GM23338 (cell line): ENCODE measurements around the gene NCOA1. TPM values are rescaled to one million over a fixed set of nuclear protein-coding genes. Genes with fewer than 3 reads are reported as not detected.
"Not testable (repeated sequence)": the region's sequence is repeated elsewhere in the genome, so short reads cannot be mapped to it uniquely, and the experiment has no call there.

Source experiments
- ATAC-seq: fragments of 200-7000 bp; cut with Tn5 transposase; 3 replicates; pipeline ENCODE4 v1.9.1; 2020
- DNase-seq: peaks from one replicate; pipeline ENCODE4 v3.0.0-alpha.2; 2015; ENCODE audit warnings: low spot score
- H2AFZ ChIP-seq: fragments of 200-600 bp; sonication (generic); 2 replicates; pipeline ENCODE4 v1.8.0; 2016; ENCODE audit warnings: antibody characterized with exemption, mild to moderate bottlenecking, moderate library complexity
- H3F3A ChIP-seq: fragments of 200-600 bp; sonication (generic); replicated peaks from 2 replicates; pipeline ENCODE4 v1.8.0; 2017; ENCODE audit warnings: antibody characterized with exemption, mixed run types, low read depth
- H3K27ac ChIP-seq: fragments of 200-600 bp; sonication (generic); 2 replicates; pipeline ENCODE4 v1.6.1; 2016; ENCODE audit warnings: low read depth
- H3K27me3 ChIP-seq: fragments of 200-600 bp; sonication (generic); 2 replicates; pipeline ENCODE4 v1.8.0; 2016; ENCODE audit warnings: mild to moderate bottlenecking, mixed run types, moderate library complexity; ENCODE audit not compliant: insufficient read depth
- H3K36me3 ChIP-seq: fragments of 200-600 bp; sonication (generic); 2 replicates; pipeline ENCODE4 v1.8.0; 2016; ENCODE audit warnings: mild to moderate bottlenecking; ENCODE audit not compliant: insufficient read depth
- H3K4me1 ChIP-seq: fragments of 200-600 bp; sonication (generic); 2 replicates; pipeline ENCODE4 v1.8.0; 2016; ENCODE audit warnings: mild to moderate bottlenecking, moderate library complexity; ENCODE audit not compliant: insufficient read depth
- H3K4me2 ChIP-seq: fragments of 200-600 bp; sonication (generic); 2 replicates; pipeline ENCODE4 v1.7.1; 2017; ENCODE audit warnings: mixed run types
- H3K4me3 ChIP-seq: fragments of 200-600 bp; sonication (generic); 2 replicates; pipeline ENCODE4 v1.6.1; 2016; ENCODE audit warnings: mixed run types
- H3K79me2 ChIP-seq: fragments of 200-600 bp; sonication (generic); replicated peaks from 2 replicates; pipeline ENCODE4 v1.8.0; 2017; ENCODE audit warnings: mild to moderate bottlenecking; ENCODE audit not compliant: insufficient read depth
- H3K9me2 ChIP-seq: fragments of 200-600 bp; sonication (generic); 2 replicates; pipeline ENCODE4 v1.8.0; 2017; ENCODE audit not compliant: insufficient read depth
- H4K20me1 ChIP-seq: fragments of 200-600 bp; sonication (generic); replicated peaks from 2 replicates; pipeline ENCODE4 v1.8.0; 2017; ENCODE audit warnings: mild to moderate bottlenecking; ENCODE audit not compliant: insufficient read depth
- H3K27ac Mint-ChIP-seq: 2 replicates; pipeline ENCODE4 v1.8.0; 2020; ENCODE audit warnings: inconsistent platforms, mild to moderate bottlenecking, moderate library complexity, mixed read lengths
- H3K27me3 Mint-ChIP-seq: 3 replicates; pipeline ENCODE4 v1.8.0; 2022; ENCODE audit warnings: low read depth, mild to moderate bottlenecking, moderate library complexity, mixed read lengths, inconsistent platforms; ENCODE audit not compliant: insufficient read depth, poor library complexity
- H3K36me3 Mint-ChIP-seq: 3 replicates; pipeline ENCODE4 v1.8.0; 2021; ENCODE audit warnings: low read depth, mild to moderate bottlenecking, inconsistent platforms, moderate library complexity, mixed read lengths
- H3K4me1 Mint-ChIP-seq: 3 replicates; pipeline ENCODE4 v1.8.0; 2020; ENCODE audit warnings: mild to moderate bottlenecking, inconsistent platforms, mixed read lengths
- H3K4me3 Mint-ChIP-seq: 3 replicates; pipeline ENCODE4 v1.8.0; 2021; ENCODE audit warnings: moderate library complexity, mild to moderate bottlenecking, inconsistent platforms, mixed read lengths
- H3K9me3 Mint-ChIP-seq: 3 replicates; pipeline ENCODE4 v1.8.0; 2020; ENCODE audit warnings: moderate library complexity, mild to moderate bottlenecking, inconsistent platforms, mixed read lengths
- CREB1 ChIP-seq: fragments of 250-450 bp; sonication (Bioruptor Pico); IDR thresholded peaks from 2 replicates; pipeline ENCODE4 v1.5.0; 2020; ENCODE audit warnings: low read depth, mild to moderate bottlenecking, moderate library complexity
- EZH2phosphoT487 ChIP-seq: fragments of 200-600 bp; sonication (generic); IDR thresholded peaks from one replicate; pipeline ENCODE4 v1.8.1; 2018; ENCODE audit warnings: antibody characterized with exemption; ENCODE audit not compliant: unreplicated experiment
- JUNB ChIP-seq: IDR thresholded peaks from one replicate; pipeline ENCODE4 v1.6.1; 2016; ENCODE audit warnings: antibody characterized with exemption; ENCODE audit not compliant: unreplicated experiment
- NANOG ChIP-seq: IDR thresholded peaks from 2 replicates; pipeline ENCODE4 v1.6.1; 2016; ENCODE audit warnings: antibody characterized with exemption, borderline replicate concordance
- STAT1 ChIP-seq: IDR thresholded peaks from one replicate; pipeline ENCODE4 v1.6.1; 2016; ENCODE audit warnings: antibody characterized with exemption; ENCODE audit not compliant: unreplicated experiment
- ZNF114 ChIP-seq: fragments of 250-450 bp; sonication (Bioruptor Pico); IDR thresholded peaks from 2 replicates; pipeline ENCODE4 v1.5.0; 2020; ENCODE audit warnings: mild to moderate bottlenecking, moderate library complexity
- polyA plus RNA-seq: library from polyadenylated mRNA; unstranded; fragments of >200 nt; fragmentation: Nextera tagmentation; extraction: Ambion mirVana; gene quantifications from 2 replicates; pipeline ENCODE4 v1.2.1, GENCODE V29; 2016
- total RNA-seq: library from RNA; depleted of rRNA; stranded (reverse); fragments of >200 nt; shearing (Covaris generic); gene quantifications from 2 replicates; pipeline ENCODE4 v1.2.3, GENCODE V29; 2014
- TF ChIP-seq, protein P1 (sequence below): IDR thresholded peaks from 2 replicates; pipeline ENCODE4 v1.6.1; 2016; ENCODE audit warnings: antibody characterized with exemption
- TF ChIP-seq, protein P2 (sequence below), 2 experiments: fragments of 200-600 bp in 1 of 2; sonication (generic) in 1 of 2; conservative IDR thresholded peaks; 2 replicates each; pipeline versions ENCODE4 v1.5.1 to v1.6.1; 2016 to 2017; ENCODE audit warnings: antibody characterized with exemption in 2 of 2, low read depth in 2 of 2, mild to moderate bottlenecking in 2 of 2, moderate library complexity in 1 of 2
- TF ChIP-seq, protein P3 (sequence below): IDR thresholded peaks from one replicate; pipeline ENCODE4 v1.6.1; 2018; ENCODE audit warnings: antibody characterized with exemption; ENCODE audit not compliant: unreplicated experiment
- TF ChIP-seq, protein P4 (sequence below): fragments of 250-450 bp; sonication (Bioruptor Pico); IDR thresholded peaks from 2 replicates; pipeline ENCODE4 v1.5.0; 2020; ENCODE audit warnings: mild to moderate bottlenecking, moderate library complexity

NCOA1 gene
- total and polyA plus RNA-seq, 2 experiments from 2014 or later: 7.1 to 15.1 TPM

DNA sequence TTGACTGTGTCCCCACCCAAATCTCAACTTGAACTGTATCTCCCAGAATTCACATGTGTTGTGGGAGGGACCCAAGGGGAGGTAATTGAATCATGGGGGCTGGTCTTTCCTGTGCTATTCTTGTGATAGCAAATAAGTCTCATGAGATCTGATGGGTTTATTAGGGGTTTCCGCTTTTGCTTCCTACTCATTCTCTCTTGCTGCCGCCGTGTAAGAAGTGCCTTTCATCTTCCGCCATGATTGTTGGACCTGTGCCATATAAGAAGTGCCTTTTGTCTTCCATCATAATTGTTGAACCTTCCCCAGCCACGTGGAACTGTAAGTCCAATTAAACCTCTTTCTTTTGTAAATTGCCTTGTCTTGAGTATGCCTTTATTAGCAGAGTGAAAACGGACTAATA, 6.4 kb upstream of the NCOA1 start:
- not testable (repeated sequence) for H3K36me3 ChIP-seq, H3K9me2 ChIP-seq, H3F3A ChIP-seq, H3K27me3 ChIP-seq, H3K27me3 Mint-ChIP-seq, H3K4me3 ChIP-seq, DNase-seq, H3K27ac ChIP-seq, H4K20me1 ChIP-seq, H3K79me2 ChIP-seq, H3K4me3 Mint-ChIP-seq, ATAC-seq, H3K36me3 Mint-ChIP-seq, H3K4me1 ChIP-seq, H3K4me2 ChIP-seq, H2AFZ ChIP-seq, H3K27ac Mint-ChIP-seq
- Mint-ChIP-seq H3K9me3 (peaks cover 10% of the 10 kb centered on the region; the same call in 2 of the 3 replicates), H3K4me1 (peaks cover 13% of the 10 kb centered on the region)

DNA sequence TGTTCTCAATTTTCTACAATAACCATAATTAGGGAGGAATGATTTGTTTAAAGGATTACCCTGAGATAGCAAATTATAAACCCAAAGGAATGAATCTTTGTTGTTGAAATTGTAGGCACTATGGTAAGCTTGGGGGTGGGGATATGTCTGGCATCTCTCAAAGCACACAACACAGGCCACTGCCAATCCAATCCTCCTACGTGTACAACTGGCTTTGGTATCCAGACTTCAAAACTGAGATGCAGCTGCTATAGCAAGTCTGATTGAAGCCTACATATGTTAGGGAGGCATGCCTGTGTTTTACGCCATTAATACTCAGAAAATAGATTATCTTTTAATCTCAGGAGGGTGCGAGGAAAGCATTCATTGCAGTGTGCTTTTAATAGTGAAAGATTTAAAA, 5.9 kb upstream of the NCOA1 start:
- no peaks in the 10 kb centered on the region for H3K27me3 ChIP-seq
- peaks cover 5% of the 10 kb centered on the region for H3K27me3 Mint-ChIP-seq
- H3K9me2 ChIP-seq: no peaks in the 10 kb centered on the region
- H3K36me3 Mint-ChIP-seq: no peaks in the 10 kb centered on the region; the same call in 1 of the 3 replicates
- no peaks in the 10 kb centered on the region for H3F3A ChIP-seq
- H3K4me3 ChIP-seq: no peak overlapping the region
- H3K27ac ChIP-seq: no peak overlapping the region
- no peaks in the 10 kb centered on the region for H3K79me2 ChIP-seq
- DNase-seq: no peak
- no peak overlapping the region for H3K4me3 Mint-ChIP-seq
- peaks cover 12% of the 10 kb centered on the region for H3K4me1 ChIP-seq
- no peak overlapping the region for H3K4me2 ChIP-seq
- H3K4me1 Mint-ChIP-seq: peaks cover 18% of the 10 kb centered on the region
- no peak for ATAC-seq
- H4K20me1 ChIP-seq: no peaks in the 10 kb centered on the region
- no peak overlapping the region for H3K27ac Mint-ChIP-seq
- H3K9me3 Mint-ChIP-seq: peaks cover 7% of the 10 kb centered on the region; the same call in 2 of the 3 replicates
- no peaks in the 10 kb centered on the region for H3K36me3 ChIP-seq
- H2AFZ ChIP-seq: no peak overlapping the region
- TF ChIP-seq EZH2phosphoT487 (no peak), STAT1 (no peak), CREB1 (CRISPR knock-in tag) (no peak), JUNB (no peak), NANOG (no peak), ZNF114 (CRISPR knock-in tag) (no peak)
- TF ChIP-seq, protein P1, sequence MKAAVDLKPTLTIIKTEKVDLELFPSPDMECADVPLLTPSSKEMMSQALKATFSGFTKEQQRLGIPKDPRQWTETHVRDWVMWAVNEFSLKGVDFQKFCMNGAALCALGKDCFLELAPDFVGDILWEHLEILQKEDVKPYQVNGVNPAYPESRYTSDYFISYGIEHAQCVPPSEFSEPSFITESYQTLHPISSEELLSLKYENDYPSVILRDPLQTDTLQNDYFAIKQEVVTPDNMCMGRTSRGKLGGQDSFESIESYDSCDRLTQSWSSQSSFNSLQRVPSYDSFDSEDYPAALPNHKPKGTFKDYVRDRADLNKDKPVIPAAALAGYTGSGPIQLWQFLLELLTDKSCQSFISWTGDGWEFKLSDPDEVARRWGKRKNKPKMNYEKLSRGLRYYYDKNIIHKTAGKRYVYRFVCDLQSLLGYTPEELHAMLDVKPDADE: no peak
- TF ChIP-seq, protein P2, sequence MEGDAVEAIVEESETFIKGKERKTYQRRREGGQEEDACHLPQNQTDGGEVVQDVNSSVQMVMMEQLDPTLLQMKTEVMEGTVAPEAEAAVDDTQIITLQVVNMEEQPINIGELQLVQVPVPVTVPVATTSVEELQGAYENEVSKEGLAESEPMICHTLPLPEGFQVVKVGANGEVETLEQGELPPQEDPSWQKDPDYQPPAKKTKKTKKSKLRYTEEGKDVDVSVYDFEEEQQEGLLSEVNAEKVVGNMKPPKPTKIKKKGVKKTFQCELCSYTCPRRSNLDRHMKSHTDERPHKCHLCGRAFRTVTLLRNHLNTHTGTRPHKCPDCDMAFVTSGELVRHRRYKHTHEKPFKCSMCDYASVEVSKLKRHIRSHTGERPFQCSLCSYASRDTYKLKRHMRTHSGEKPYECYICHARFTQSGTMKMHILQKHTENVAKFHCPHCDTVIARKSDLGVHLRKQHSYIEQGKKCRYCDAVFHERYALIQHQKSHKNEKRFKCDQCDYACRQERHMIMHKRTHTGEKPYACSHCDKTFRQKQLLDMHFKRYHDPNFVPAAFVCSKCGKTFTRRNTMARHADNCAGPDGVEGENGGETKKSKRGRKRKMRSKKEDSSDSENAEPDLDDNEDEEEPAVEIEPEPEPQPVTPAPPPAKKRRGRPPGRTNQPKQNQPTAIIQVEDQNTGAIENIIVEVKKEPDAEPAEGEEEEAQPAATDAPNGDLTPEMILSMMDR (conservative IDR thresholded peaks at IDR 0.05; ENCODE audit: low read depth in 2 of 2): no peak
- TF ChIP-seq, protein P3, sequence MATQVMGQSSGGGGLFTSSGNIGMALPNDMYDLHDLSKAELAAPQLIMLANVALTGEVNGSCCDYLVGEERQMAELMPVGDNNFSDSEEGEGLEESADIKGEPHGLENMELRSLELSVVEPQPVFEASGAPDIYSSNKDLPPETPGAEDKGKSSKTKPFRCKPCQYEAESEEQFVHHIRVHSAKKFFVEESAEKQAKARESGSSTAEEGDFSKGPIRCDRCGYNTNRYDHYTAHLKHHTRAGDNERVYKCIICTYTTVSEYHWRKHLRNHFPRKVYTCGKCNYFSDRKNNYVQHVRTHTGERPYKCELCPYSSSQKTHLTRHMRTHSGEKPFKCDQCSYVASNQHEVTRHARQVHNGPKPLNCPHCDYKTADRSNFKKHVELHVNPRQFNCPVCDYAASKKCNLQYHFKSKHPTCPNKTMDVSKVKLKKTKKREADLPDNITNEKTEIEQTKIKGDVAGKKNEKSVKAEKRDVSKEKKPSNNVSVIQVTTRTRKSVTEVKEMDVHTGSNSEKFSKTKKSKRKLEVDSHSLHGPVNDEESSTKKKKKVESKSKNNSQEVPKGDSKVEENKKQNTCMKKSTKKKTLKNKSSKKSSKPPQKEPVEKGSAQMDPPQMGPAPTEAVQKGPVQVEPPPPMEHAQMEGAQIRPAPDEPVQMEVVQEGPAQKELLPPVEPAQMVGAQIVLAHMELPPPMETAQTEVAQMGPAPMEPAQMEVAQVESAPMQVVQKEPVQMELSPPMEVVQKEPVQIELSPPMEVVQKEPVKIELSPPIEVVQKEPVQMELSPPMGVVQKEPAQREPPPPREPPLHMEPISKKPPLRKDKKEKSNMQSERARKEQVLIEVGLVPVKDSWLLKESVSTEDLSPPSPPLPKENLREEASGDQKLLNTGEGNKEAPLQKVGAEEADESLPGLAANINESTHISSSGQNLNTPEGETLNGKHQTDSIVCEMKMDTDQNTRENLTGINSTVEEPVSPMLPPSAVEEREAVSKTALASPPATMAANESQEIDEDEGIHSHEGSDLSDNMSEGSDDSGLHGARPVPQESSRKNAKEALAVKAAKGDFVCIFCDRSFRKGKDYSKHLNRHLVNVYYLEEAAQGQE: no peak
- TF ChIP-seq, protein P4, sequence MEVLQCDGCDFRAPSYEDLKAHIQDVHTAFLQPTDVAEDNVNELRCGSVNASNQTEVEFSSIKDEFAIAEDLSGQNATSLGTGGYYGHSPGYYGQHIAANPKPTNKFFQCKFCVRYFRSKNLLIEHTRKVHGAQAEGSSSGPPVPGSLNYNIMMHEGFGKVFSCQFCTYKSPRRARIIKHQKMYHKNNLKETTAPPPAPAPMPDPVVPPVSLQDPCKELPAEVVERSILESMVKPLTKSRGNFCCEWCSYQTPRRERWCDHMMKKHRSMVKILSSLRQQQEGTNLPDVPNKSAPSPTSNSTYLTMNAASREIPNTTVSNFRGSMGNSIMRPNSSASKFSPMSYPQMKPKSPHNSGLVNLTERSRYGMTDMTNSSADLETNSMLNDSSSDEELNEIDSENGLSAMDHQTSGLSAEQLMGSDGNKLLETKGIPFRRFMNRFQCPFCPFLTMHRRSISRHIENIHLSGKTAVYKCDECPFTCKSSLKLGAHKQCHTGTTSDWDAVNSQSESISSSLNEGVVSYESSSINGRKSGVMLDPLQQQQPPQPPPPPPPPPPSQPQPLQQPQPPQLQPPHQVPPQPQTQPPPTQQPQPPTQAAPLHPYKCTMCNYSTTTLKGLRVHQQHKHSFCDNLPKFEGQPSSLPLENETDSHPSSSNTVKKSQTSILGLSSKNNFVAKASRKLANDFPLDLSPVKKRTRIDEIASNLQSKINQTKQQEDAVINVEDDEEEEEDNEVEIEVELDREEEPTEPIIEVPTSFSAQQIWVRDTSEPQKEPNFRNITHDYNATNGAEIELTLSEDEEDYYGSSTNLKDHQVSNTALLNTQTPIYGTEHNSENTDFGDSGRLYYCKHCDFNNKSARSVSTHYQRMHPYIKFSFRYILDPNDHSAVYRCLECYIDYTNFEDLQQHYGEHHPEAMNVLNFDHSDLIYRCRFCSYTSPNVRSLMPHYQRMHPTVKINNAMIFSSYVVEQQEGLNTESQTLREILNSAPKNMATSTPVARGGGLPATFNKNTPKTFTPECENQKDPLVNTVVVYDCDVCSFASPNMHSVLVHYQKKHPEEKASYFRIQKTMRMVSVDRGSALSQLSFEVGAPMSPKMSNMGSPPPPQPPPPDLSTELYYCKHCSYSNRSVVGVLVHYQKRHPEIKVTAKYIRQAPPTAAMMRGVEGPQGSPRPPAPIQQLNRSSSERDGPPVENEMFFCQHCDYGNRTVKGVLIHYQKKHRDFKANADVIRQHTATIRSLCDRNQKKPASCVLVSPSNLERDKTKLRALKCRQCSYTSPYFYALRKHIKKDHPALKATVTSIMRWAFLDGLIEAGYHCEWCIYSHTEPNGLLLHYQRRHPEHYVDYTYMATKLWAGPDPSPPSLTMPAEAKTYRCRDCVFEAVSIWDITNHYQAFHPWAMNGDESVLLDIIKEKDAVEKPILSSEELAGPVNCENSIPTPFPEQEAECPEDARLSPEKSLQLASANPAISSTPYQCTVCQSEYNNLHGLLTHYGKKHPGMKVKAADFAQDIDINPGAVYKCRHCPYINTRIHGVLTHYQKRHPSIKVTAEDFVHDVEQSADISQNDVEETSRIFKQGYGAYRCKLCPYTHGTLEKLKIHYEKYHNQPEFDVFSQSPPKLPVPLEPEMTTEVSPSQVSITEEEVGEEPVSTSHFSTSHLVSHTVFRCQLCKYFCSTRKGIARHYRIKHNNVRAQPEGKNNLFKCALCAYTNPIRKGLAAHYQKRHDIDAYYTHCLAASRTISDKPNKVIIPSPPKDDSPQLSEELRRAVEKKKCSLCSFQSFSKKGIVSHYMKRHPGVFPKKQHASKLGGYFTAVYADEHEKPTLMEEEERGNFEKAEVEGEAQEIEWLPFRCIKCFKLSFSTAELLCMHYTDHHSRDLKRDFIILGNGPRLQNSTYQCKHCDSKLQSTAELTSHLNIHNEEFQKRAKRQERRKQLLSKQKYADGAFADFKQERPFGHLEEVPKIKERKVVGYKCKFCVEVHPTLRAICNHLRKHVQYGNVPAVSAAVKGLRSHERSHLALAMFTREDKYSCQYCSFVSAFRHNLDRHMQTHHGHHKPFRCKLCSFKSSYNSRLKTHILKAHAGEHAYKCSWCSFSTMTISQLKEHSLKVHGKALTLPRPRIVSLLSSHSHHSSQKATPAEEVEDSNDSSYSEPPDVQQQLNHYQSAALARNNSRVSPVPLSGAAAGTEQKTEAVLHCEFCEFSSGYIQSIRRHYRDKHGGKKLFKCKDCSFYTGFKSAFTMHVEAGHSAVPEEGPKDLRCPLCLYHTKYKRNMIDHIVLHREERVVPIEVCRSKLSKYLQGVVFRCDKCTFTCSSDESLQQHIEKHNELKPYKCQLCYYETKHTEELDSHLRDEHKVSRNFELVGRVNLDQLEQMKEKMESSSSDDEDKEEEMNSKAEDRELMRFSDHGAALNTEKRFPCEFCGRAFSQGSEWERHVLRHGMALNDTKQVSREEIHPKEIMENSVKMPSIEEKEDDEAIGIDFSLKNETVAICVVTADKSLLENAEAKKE: no peak
